Fibroblast of mammary gland (primary cell): ENCODE data around the gene PLA2G4B.

Experiments used
- DNase-seq: peaks from one replicate; pipeline ENCODE4 v3.0.0-alpha.2; 2010; ENCODE audit warnings: low read depth
- H3K4me3 ChIP-seq: 2 replicates; pipeline ENCODE4 v1.5.1; 2011; ENCODE audit warnings: low read depth, mild to moderate bottlenecking, low read length, moderate library complexity; ENCODE audit not compliant: control insufficient read depth
- TF ChIP-seq, protein P1 (sequence below): conservative IDR thresholded peaks from 2 replicates; pipeline ENCODE4 v1.5.1; 2011; ENCODE audit warnings: low read depth, low read length, inconsistent platforms; ENCODE audit not compliant: control insufficient read depth, insufficient read depth

The PLA2G4B gene

DNA sequence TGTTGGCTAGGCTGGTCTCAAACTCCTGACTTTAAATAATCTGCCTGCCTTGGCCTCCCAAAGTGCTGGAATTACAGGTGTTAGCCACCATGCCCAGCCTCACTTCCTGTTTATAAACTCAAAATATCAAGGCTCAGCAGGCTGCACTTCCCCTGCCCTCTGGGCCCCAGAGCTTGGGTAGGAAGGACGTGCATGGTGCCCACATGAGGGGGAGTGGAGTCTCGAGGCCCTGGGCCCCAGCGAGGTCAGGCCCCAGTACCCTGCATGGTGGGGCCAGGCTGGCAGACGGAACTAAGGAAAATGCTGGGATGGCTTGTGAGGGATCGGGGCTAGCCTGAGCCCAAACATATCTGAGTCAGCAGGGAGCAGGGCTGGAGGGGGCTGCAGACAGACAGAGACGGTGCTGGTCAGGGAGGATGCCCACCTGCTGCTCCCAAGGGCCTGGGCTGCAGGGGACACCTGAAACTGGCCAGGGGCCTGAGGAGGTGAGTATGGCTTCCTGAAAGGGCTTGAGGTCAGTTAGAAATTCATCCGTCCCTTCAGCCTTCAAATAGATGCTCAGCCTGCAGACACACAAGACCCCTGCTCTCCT, 50.1 kb downstream of the PLA2G4B start:
- TF ChIP-seq, protein P1, sequence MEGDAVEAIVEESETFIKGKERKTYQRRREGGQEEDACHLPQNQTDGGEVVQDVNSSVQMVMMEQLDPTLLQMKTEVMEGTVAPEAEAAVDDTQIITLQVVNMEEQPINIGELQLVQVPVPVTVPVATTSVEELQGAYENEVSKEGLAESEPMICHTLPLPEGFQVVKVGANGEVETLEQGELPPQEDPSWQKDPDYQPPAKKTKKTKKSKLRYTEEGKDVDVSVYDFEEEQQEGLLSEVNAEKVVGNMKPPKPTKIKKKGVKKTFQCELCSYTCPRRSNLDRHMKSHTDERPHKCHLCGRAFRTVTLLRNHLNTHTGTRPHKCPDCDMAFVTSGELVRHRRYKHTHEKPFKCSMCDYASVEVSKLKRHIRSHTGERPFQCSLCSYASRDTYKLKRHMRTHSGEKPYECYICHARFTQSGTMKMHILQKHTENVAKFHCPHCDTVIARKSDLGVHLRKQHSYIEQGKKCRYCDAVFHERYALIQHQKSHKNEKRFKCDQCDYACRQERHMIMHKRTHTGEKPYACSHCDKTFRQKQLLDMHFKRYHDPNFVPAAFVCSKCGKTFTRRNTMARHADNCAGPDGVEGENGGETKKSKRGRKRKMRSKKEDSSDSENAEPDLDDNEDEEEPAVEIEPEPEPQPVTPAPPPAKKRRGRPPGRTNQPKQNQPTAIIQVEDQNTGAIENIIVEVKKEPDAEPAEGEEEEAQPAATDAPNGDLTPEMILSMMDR: no peak
- no peak overlapping the region for H3K4me3 ChIP-seq
- DNase-seq: no peak

DNA sequence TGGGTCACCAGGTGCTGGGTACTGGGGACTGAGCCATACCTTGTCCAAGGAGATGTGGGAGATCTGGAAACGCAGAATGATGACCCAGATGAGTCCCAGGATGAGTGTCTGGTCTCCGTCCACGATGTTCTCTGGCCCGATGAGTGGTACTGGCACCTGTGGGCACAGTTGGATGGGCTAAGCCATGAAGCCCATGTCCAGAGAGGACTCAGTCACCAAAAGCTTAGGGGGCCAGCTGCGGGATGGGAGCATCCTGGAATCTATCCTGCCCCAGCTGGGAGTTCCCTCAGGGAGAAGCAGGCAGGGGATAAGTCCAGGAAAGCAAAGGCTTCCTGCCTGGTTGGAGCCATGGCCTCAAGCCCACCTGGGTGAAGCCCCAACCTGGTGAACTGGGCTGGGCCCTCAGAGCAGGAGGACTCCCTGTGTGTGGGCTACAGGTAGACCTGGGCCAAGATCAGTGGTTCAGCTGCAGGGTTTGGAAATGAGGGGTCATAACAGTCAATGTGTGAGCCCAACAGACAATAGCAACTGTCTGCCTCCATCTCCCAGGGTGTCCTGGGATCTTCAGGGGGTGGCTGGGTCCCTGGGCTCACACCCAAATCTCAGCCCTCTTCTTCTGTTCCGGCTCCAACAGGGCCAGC, 51.5 kb downstream of the PLA2G4B start:
- H3K4me3 ChIP-seq: no peak overlapping the region
- TF ChIP-seq, protein P1: no peak
- no peak for DNase-seq

DNA sequence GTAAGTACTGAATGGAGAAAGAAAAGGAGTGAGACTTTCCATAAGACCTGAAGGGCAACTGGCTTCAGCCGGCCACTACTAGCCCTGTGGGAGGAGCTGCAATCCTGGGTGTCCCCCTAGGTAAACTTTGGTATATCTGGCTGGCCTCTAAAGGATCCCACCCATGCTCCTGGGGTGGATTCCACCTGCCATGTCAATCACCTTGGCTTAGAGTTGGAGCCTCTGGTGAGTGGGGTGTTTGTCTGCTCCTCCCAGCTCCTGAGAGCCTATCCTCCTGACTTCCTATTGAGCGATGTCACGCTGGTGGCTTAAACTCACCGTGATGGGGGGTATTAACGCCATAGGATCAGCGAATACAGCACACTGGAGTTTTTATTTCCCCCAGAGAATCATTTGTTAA, 52.6 kb downstream of the PLA2G4B start:
- no peak overlapping the region for H3K4me3 ChIP-seq
- TF ChIP-seq, protein P1: no peak
- DNase-seq: no peak

DNA sequence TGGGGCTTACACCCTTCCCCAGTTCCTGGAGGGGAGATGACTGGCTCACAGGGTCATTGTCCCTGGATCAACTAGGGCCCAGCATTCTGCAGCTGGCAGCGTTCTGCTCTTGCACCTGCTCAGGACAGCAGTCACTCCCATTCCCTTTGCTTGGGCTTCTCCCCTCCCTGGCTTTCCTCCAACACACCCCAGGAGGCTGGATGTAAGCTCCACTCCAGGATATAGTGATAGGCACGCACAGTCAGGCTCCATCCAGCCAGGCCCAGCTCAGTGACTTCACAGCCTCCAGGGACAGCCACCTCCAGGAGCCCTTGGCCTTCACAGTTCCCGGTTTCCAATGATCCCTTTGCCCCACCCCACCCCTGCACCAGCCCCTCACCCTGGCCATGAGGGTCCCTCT, 53.3 kb downstream of the PLA2G4B start:
- TF ChIP-seq, protein P1: no peak
- DNase-seq: no peak
- no peak overlapping the region for H3K4me3 ChIP-seq

DNA sequence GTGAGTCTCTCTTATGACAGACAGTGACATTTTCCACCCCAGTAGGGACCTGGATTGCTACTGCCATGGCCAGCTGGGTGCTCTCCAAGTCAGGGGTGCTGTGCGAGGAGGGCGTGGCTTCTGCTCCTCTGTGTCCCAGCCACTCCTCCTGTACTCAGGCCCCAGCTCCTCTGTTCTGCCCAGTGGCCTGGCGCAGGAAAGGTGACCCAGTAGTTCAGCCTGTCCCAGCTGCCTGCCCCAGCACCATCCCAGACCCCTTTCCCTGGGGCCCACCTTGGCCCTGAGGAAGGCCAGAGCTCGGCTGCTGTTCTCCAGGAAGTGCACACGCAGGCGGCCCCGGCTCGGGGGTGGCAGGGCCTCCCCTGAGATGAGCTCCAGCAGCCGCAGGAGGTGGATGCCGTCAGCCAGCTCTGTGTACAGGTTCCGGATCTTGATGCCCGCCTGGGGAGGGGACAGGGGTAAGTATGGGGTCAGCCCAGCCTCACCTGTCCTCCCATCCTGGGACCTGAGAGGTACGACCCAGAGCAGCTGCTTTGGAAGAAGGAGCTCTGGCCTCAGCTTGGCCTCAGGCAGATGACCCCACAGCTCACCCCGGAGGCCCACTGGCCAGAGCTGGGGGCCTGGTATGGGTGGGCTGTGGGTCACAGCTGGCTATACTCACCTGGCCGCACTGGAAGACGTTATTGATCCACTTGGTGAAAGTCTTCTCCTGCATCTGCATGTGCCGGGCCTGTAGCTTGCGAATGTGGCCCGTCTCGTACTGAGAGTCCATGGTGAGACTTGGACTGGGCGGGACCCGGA, 54.2 kb downstream of the PLA2G4B start:
- H3K4me3 ChIP-seq: no peak overlapping the region
- DNase-seq: no peak
- TF ChIP-seq, protein P1: no peak

DNA sequence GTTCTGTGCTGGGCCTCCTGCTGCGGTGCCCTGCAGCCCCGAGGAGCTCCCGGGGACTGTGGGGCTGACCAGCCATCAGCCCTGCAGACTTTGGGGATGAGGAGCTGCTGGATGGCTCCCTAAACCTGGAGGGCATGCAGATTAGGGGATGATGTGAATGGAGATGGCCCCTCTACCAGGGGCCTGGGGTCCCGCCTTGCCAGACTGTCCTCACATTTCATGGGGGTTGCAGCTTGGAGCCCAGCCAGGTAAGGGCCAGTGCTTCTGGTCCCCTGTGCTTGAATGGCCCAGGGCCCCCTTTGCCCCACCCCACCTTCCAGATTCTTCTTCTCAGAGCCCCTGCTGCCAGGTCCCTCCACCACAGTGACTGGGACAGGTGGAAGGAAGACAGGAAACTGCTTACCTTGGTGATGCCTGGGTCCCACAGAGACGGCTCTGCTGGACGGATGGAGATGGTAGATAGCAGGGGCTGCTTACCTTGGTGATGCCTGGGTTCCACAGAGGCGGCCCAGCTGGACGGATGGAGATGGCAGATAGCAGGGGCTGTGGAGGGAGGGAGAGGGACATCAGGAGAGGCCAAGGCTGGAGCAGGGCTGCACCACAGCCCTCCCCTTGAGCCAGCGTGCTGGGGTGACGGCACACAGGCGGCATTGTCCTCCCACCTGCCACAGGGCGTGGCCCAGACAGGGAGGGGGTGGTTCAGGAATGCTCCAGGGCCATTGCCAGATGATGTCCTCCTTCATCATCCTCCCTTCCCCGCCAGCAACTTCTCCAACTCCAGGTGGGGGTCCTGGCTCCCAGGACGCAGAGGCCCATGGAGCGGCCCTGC, 55.0 kb downstream of the PLA2G4B start, which contains the start of gene SPTBN5:
Gene SPTBN5, minus strand, starts transcription at position 632 of the 829 bp plus-strand sequence. Its CDS starts 556 bp downstream, at position 76.
- H3K4me3 ChIP-seq: peak within 1 kb of the TSS; percentile 2
- TF ChIP-seq, protein P1: no peak
- no peak for DNase-seq
